CD4-positive, alpha-beta T cell (primary cell): ENCODE measurements around the gene PDLIM3. TPM values are rescaled to one million over a fixed set of nuclear protein-coding genes. Genes with fewer than 3 reads are reported as not detected.

Experiments
- ATAC-seq: fragments of 200-7000 bp; cut with Tn5 transposase; one replicate; pipeline ENCODE4 v1.10.0; 2022; ENCODE audit warnings: mild to moderate bottlenecking; ENCODE audit not compliant: poor library complexity
- CTCF ChIA-PET: fragments of 350-600 bp; sonication (Branson Sonifier 250); formaldehyde crosslinking; loops from one replicate; lab custom pipeline; 2021; ENCODE audit warnings: antibody characterized with exemption, inconsistent platforms; lab: Charles Lee
- POLR2A ChIA-PET: fragments of 350-600 bp; sonication (Branson Sonifier 250); formaldehyde crosslinking; loops from one replicate; lab custom pipeline; 2021; ENCODE audit warnings: antibody characterized with exemption, inconsistent platforms; lab: Charles Lee
- DNase-seq, 14 experiments: peaks; one replicate each; pipeline ENCODE4 v3.0.0-alpha.2; 2013 to 2020; ENCODE audit warnings: mixed read lengths in 2 of 14
- H3K27ac ChIP-seq, 2 donors: one replicate each; pipeline versions ENCODE4 v1.5.1 to v1.7.0; 2013; ENCODE audit warnings: low read length in 2 of 2, low read depth in 1 of 2, mild to moderate bottlenecking in 1 of 2
- H3K27me3 ChIP-seq, 2 experiments: 1 replicate in 1 of 2; 2 replicates in 1 of 2; pipeline versions ENCODE4 v1.6.1 to v1.7.0; 2013; ENCODE audit warnings: low read length in 2 of 2, control low read depth in 1 of 2, mild to moderate bottlenecking in 1 of 2, moderate library complexity in 1 of 2; ENCODE audit not compliant: insufficient read depth in 2 of 2, control insufficient read depth in 1 of 2
- H3K36me3 ChIP-seq: one replicate; pipeline ENCODE4 v1.6.1; 2013; ENCODE audit warnings: low read length, control low read depth; ENCODE audit not compliant: insufficient read depth
- H3K4me1 ChIP-seq: one replicate; pipeline ENCODE4 v1.6.1; 2013; ENCODE audit warnings: low read length, control low read depth; ENCODE audit not compliant: insufficient read depth
- H3K4me3 ChIP-seq: one replicate; pipeline ENCODE4 v1.5.1; 2013; ENCODE audit warnings: mild to moderate bottlenecking, low read length, moderate library complexity
- H3K9me3 ChIP-seq, 2 experiments: 1 replicate in 1 of 2; 2 replicates in 1 of 2; pipeline versions ENCODE4 v1.6.1 to v1.7.0; 2013; ENCODE audit warnings: low read length in 2 of 2, mild to moderate bottlenecking in 2 of 2, control low read depth in 1 of 2, moderate library complexity in 1 of 2; ENCODE audit not compliant: control insufficient read depth in 1 of 2, insufficient read depth in 1 of 2
- H3K27ac Mint-ChIP-seq: one replicate; pipeline ENCODE4 v1.8.0; 2020; ENCODE audit warnings: mixed read lengths
- H3K27me3 Mint-ChIP-seq: one replicate; pipeline ENCODE4 v1.8.0; 2021; ENCODE audit warnings: mixed read lengths
- H3K36me3 Mint-ChIP-seq: one replicate; pipeline ENCODE4 v1.8.0; 2021; ENCODE audit warnings: low read depth, mixed read lengths
- H3K4me1 Mint-ChIP-seq: one replicate; pipeline ENCODE4 v1.8.0; 2021; ENCODE audit warnings: low read depth, mixed read lengths
- H3K4me3 Mint-ChIP-seq: one replicate; pipeline ENCODE4 v1.8.0; 2020; ENCODE audit warnings: mild to moderate bottlenecking, mixed read lengths
- H3K9me3 Mint-ChIP-seq: one replicate; pipeline ENCODE4 v1.8.0; 2020; ENCODE audit warnings: mixed read lengths
- intact Hi-C, 2 experiments: fragments of 100-400 bp; cut with DNase I in 1 of 2; cut with micrococcal nuclease in 1 of 2; formaldehyde crosslinking; loops; one replicate each; pipeline versions ENCODE4 v1.15.1 to v1.9.0; 2023 to 2025; cut with DNase I, micrococcal nuclease
- total RNA-seq, 174 experiments: library from RNA in 2 of 174; stranded (reverse) in 2 of 174; gene quantifications; one replicate each; pipeline ENCODE4 v1.2.3 and lab custom pipeline; 2021 to 2026
- TF ChIP-seq, protein P1 (sequence below): fragments of 200-600 bp; IDR thresholded peaks from one replicate; pipeline ENCODE4 v1.8.0; 2022; ENCODE audit warnings: antibody characterized with exemption, mild to moderate bottlenecking

The PDLIM3 gene
- total RNA-seq, 2 experiments from 2014 or later = not detected

DNA sequence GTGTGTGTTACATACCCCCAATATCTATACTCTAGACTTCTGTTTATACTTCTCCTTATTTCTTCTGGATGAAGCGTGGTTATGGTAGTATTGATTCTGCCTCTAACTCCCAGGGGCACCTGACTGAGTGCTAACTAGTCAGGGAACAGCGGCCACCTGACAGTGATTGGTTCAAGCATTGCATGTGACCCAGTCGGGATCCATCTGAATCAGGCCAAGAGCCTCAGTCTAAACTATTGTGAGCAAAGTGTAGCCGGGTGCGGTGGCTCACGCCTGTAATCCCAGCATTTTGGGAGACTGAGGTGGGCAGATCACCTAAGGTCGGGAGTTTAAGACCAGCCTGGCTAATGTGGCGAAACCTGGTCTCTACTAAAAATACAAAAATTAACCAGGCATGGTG, 73.7 kb downstream of the PDLIM3 start:
- H3K9me3 Mint-ChIP-seq = no peaks in the 10 kb centered on the region
- CTCF ChIA-PET = no interaction called here
- H3K27me3 ChIP-seq = peaks cover 4 to 6% of the 10 kb centered on the region in 2 experiments
- TF ChIP-seq, protein P1, sequence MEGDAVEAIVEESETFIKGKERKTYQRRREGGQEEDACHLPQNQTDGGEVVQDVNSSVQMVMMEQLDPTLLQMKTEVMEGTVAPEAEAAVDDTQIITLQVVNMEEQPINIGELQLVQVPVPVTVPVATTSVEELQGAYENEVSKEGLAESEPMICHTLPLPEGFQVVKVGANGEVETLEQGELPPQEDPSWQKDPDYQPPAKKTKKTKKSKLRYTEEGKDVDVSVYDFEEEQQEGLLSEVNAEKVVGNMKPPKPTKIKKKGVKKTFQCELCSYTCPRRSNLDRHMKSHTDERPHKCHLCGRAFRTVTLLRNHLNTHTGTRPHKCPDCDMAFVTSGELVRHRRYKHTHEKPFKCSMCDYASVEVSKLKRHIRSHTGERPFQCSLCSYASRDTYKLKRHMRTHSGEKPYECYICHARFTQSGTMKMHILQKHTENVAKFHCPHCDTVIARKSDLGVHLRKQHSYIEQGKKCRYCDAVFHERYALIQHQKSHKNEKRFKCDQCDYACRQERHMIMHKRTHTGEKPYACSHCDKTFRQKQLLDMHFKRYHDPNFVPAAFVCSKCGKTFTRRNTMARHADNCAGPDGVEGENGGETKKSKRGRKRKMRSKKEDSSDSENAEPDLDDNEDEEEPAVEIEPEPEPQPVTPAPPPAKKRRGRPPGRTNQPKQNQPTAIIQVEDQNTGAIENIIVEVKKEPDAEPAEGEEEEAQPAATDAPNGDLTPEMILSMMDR = no peak
- H3K36me3 Mint-ChIP-seq = no peaks in the 10 kb centered on the region
- no peak overlapping the region for H3K27ac ChIP-seq
- peaks cover 37% of the 10 kb centered on the region for H3K27me3 Mint-ChIP-seq
- H3K9me3 ChIP-seq = no peaks in the 10 kb centered on the region
- H3K4me3 ChIP-seq = no peak overlapping the region
- ATAC-seq (no peak), DNase-seq (no peak)
- intact Hi-C loops = no loop called here
- no peak overlapping the region for H3K27ac Mint-ChIP-seq
- no peaks in the 10 kb centered on the region for H3K4me1 ChIP-seq
- H3K36me3 ChIP-seq = no peaks in the 10 kb centered on the region
- H3K4me3 Mint-ChIP-seq = no peak overlapping the region
- POLR2A ChIA-PET = no interaction called here
- no peaks in the 10 kb centered on the region for H3K4me1 Mint-ChIP-seq

DNA sequence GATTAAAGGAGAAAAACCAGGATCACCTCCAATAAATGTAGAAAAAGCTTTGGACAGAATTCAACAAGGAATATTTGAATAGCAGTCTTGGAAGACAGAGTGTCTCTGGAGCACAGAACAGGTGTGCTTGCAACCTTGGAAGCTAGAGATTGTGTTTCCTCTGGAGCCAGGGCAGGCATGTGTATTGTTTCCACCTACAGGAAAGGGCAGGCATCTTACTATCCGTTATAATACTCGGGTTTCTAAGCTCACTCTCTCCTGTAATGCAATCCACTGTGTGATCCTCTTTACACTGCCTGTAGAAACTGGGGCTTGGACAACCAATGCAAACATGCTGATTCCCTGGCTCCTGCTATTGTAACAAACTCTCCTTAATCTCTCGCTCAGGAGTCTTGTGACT, 78.2 kb downstream of the PDLIM3 start:
- no peak for ATAC-seq
- Histone ChIP-seq H3K36me3 (no peaks in the 10 kb centered on the region), H3K27ac (no peak overlapping the region), H3K27me3 (peaks cover 4 to 6% of the 10 kb centered on the region in 2 experiments), H3K9me3 (no peaks in the 10 kb centered on the region), H3K4me1 (no peaks in the 10 kb centered on the region), H3K4me3 (no peak overlapping the region)
- H3K9me3 Mint-ChIP-seq = no peaks in the 10 kb centered on the region
- H3K27ac Mint-ChIP-seq = no peak overlapping the region
- peaks cover 40% of the 10 kb centered on the region for H3K27me3 Mint-ChIP-seq
- no peak for DNase-seq
- TF ChIP-seq, protein P1 = no peak
- H3K4me3 Mint-ChIP-seq = no peak overlapping the region
- H3K4me1 Mint-ChIP-seq = no peaks in the 10 kb centered on the region
- no peaks in the 10 kb centered on the region for H3K36me3 Mint-ChIP-seq
- CTCF ChIA-PET = no interaction called here
- POLR2A ChIA-PET = no interaction called here
- intact Hi-C loops = no loop called here

DNA sequence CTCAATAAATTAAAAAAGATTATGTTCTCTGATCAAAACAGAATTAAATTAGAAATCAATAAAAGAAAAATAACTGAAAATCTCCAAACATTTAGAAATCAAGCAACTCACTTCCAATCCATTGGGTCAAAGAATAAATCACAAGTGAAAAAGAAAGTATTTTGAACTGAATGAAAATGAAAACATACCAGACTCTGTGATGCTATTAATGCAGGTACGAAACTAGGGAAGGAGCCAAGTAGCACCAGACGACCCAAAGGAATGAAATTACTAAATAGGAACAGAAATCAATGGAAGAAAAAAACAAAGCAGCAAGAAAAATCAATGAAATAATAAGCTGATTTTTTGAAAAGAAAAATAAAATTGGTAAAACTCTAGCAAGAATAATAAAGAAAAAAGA, 79.2 kb downstream of the PDLIM3 start:
- intact Hi-C loops = no loop called here
- POLR2A ChIA-PET = no interaction called here
- Histone ChIP-seq H3K4me1 (no peaks in the 10 kb centered on the region), H3K27ac (no peak overlapping the region), H3K9me3 (no peaks in the 10 kb centered on the region), H3K36me3 (no peaks in the 10 kb centered on the region), H3K4me3 (no peak overlapping the region), H3K27me3 (peaks cover 4 to 6% of the 10 kb centered on the region in 2 experiments)
- Mint-ChIP-seq H3K4me1 (no peaks in the 10 kb centered on the region), H3K27ac (no peak overlapping the region), H3K27me3 (peaks cover 36% of the 10 kb centered on the region), H3K4me3 (no peak overlapping the region), H3K36me3 (no peaks in the 10 kb centered on the region), H3K9me3 (no peaks in the 10 kb centered on the region)
- CTCF ChIA-PET = no interaction called here
- TF ChIP-seq, protein P1 = no peak
- no peak for ATAC-seq
- DNase-seq = no peak

Other genes starting within 250 kb of the PDLIM3 start
- gene LRP2BP, start 139.6 kb downstream of the PDLIM3 start, total RNA-seq = 1 to 10 TPM; 2.7 to 3.1 TPM
- gene ANKRD37, start 138.7 kb downstream of the PDLIM3 start, total RNA-seq = 10 to 100 TPM; 10.3 to 11.6 TPM
- 10 to 100 TPM; 14.5 to 16.6 TPM for gene UFSP2, start 109.5 kb downstream of the PDLIM3 start, total RNA-seq
- gene CCDC110, start 63.8 kb downstream of the PDLIM3 start, total RNA-seq = under 1 TPM; 0.34 to 0.36 TPM